GM18909 (cell line): Measurements from ENCODE around the gene TUBB.

Experiments
- ATAC-seq: cut with Tn5 transposase; IDR thresholded peaks from one replicate; pipeline ENCODE4 v1.9.1; 2021; ENCODE audit warnings: mild to moderate bottlenecking; ENCODE audit not compliant: unreplicated experiment, poor library complexity

Gene TUBB

GRCh38 chr6:30686908-30687658 is 33.1 kb upstream of the TUBB start:
- peak; percentile 50 for ATAC-seq

- ATAC-seq: no peak
Measured at GRCh38 chr6:30687659-30688431, 32.3 kb upstream of the TUBB start.

GRCh38 chr6:30688569-30688968 is 31.6 kb upstream of the TUBB start:
- no peak for ATAC-seq

GRCh38 chr6:30689022-30689865 is 30.9 kb upstream of the TUBB start:
- no peak for ATAC-seq

- ATAC-seq: no peak
Measured at GRCh38 chr6:30689985-30690384, 30.2 kb upstream of the TUBB start.

- ATAC-seq: peak; percentile 28
Measured at GRCh38 chr6:30690403-30691207, 29.5 kb upstream of the TUBB start, which contains the start of gene NRM. Gene NRM, minus strand, starts transcription at chr6:30690984. Its CDS starts 10 bp downstream, at chr6:30690974.

- no peak for ATAC-seq
Measured at GRCh38 chr6:30691208-30691847, 28.8 kb upstream of the TUBB start.

- ATAC-seq: no peak
Measured at GRCh38 chr6:30696432-30696831, 23.7 kb upstream of the TUBB start.

- ATAC-seq: no peak
Measured at GRCh38 chr6:30700340-30700739, 19.8 kb upstream of the TUBB start.

- no peak for ATAC-seq
Measured at GRCh38 chr6:30703011-30703410, 17.1 kb upstream of the TUBB start.

GRCh38 chr6:30703821-30704220 is 16.3 kb upstream of the TUBB start:
- ATAC-seq: no peak

GRCh38 chr6:30705620-30706019 is 14.5 kb upstream of the TUBB start:
- no peak for ATAC-seq

- no peak for ATAC-seq
Measured at GRCh38 chr6:30707281-30707850, 12.8 kb upstream of the TUBB start.

GRCh38 chr6:30709101-30709868 is 10.9 kb upstream of the TUBB start:
- ATAC-seq: no peak

- ATAC-seq: peak; percentile 56
Measured at GRCh38 chr6:30711758-30712380, 8.3 kb upstream of the TUBB start.

- ATAC-seq: no peak
Measured at GRCh38 chr6:30712441-30712945, 7.7 kb upstream of the TUBB start.

- no peak for ATAC-seq
Measured at GRCh38 chr6:30714263-30714662, 5.9 kb upstream of the TUBB start.

- ATAC-seq: no peak
Measured at GRCh38 chr6:30716879-30717128, 3.3 kb upstream of the TUBB start.
